ENCODE results near the gene HS1BP3. TPM values are rescaled to one million over a fixed set of nuclear protein-coding genes. Genes with fewer than 3 reads are reported as not detected.

Gene HS1BP3
- total and polyA plus RNA-seq, 2 of the 4 experiments (the other 2 are of a cell fraction), result 9.0 to 14.8 TPM

- in situ Hi-C loops (cut with MboI; ENCODE audit: low sequenced_read_pairs) (no loop called here), intact Hi-C loops (cut with micrococcal nuclease) (no loop called here), dilution Hi-C loops (cut with HindIII; ENCODE audit: low sequenced_read_pairs, unreplicated experiment) (no loop called here)
- Histone ChIP-seq H3K79me1 (ENCODE audit: low read depth in 1 of 2, low read length in 2 of 2) (no peaks in the 10 kb centered on the region; a peak in 1 of 4 replicates), H2BK20ac (ENCODE audit: low read depth, low read length) (peak overlapping the region; percentile 94), H3K4ac (ENCODE audit: low read depth, low read length) (peak overlapping the region; percentile 95), H3K9me1 (ENCODE audit: insufficient read depth, low read length) (peaks cover 24% of the 10 kb centered on the region), H3K36me3 (ENCODE audit: control insufficient read depth, insufficient read depth, low read length) (no peaks in the 10 kb centered on the region), H3K27me3 (ENCODE audit: control insufficient read depth, insufficient read depth, low read length) (no peaks in the 10 kb centered on the region), H3K23ac (ENCODE audit: low read depth, low read length) (0 out of 2 replicates have a peak overlapping the region, but pooled peaks have one; percentile 5), H2AK9ac (replicated peaks; ENCODE audit: low read depth, low read length, poor library complexity) (peak overlapping the region; percentile 94), H2BK15ac (ENCODE audit: low read depth, low read length) (peak overlapping the region; percentile 88; the same call in 2 of the 3 replicates), H2BK5ac (ENCODE audit: low read depth, low read length, poor library complexity, severe bottlenecking) (peak overlapping the region; percentile 81), H3K4me2 (ENCODE audit: low read depth, low read length) (no peak overlapping the region), H3K4me1 (ENCODE audit: control insufficient read depth, insufficient read depth, low read length) (peaks cover 33% of the 10 kb centered on the region), H3K56ac (ENCODE audit: extremely low read depth, insufficient read depth, low read length) (no peak overlapping the region), H3K9me3 (ENCODE audit: control insufficient read depth, insufficient read depth, low read length) (no peaks in the 10 kb centered on the region), H2AK5ac (ENCODE audit: low read depth, low read length) (peak overlapping the region; percentile 100), H3K18ac (ENCODE audit: low read depth, low read length) (peak overlapping the region; percentile 25), H4K8ac (ENCODE audit: low read depth in 2 of 2, low read length in 2 of 2) (peak overlapping the region in 1 of 2 experiments; percentile 81; a peak in 1 of 4 replicates), H3K14ac (replicated peaks; ENCODE audit: low read depth, low read length) (peak overlapping the region; percentile 81), H4K5ac (ENCODE audit: low read depth, low read length) (peak overlapping the region; percentile 23; the same call in 1 of the 2 replicates), H2BK120ac (ENCODE audit: low read depth, low read length) (peak overlapping the region; percentile 97), H2AFZ (replicated peaks; ENCODE audit: low read length, poor library complexity) (peak overlapping the region; percentile 83), H3K9ac (ENCODE audit: low read depth, low read length) (no peak overlapping the region), H4K20me1 (ENCODE audit: insufficient read depth, low read length) (no peaks in the 10 kb centered on the region), H3K4me3 (ENCODE audit: insufficient read depth, low read depth, low read length) (no peak overlapping the region), H4K91ac (ENCODE audit: insufficient read depth, low read depth, low read length) (peak overlapping the region; percentile 97), H3K27ac (ENCODE audit: insufficient read depth, low read length) (no peak overlapping the region; the same call in 1 of the 2 replicates)
- BruUV-seq (replicated peaks), result no TSS peak
- 56% methylated on average over 4 of the region's 12 CpGs; no CpG with 5 or more reads in 1 of the 2 experiments for WGBS, 2 experiments (ENCODE audit: extremely low coverage in 2 of 2, insufficient read length in 1 of 2)
- ATAC-seq (ENCODE audit: low read depth) (0 out of 2 replicates have a peak, but pooled peaks have one; percentile 4), DNase-seq (peak; percentile 85)
- POLR2A ChIA-PET (ENCODE audit: unreplicated experiment), result no interaction called here
- CTCF ChIA-PET, result interaction anchor here (1.0 kb wide), 2 partner anchors 15 to 21 kb away, joined by 3 read pairs; no protein-coding TSS in a partner anchor
- TF ChIP-seq USF2 (IDR thresholded peaks at IDR 0.05; ENCODE audit: low read depth, low read length), result peak; percentile 49
- TF ChIP-seq MAZ (IDR thresholded peaks at IDR 0.05; ENCODE audit: borderline replicate concordance, low read depth, low read length), result 0 out of 2 replicates have a peak, but pooled peaks have one; percentile 34
- peak; percentile 73 for TF ChIP-seq BHLHE40 (IDR thresholded peaks at IDR 0.05; ENCODE audit: low read depth, low read length)
- 0 out of 2 replicates have a peak, but pooled peaks have one; percentile 33 for TF ChIP-seq FOS (IDR thresholded peaks at IDR 0.05; ENCODE audit: low read depth, low read length)
- TF ChIP-seq CTCF (conservative IDR thresholded peaks at IDR 0.05; ENCODE audit: low read depth, low read length), result no peak
- TF ChIP-seq, protein P1, sequence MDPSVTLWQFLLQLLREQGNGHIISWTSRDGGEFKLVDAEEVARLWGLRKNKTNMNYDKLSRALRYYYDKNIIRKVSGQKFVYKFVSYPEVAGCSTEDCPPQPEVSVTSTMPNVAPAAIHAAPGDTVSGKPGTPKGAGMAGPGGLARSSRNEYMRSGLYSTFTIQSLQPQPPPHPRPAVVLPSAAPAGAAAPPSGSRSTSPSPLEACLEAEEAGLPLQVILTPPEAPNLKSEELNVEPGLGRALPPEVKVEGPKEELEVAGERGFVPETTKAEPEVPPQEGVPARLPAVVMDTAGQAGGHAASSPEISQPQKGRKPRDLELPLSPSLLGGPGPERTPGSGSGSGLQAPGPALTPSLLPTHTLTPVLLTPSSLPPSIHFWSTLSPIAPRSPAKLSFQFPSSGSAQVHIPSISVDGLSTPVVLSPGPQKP (IDR thresholded peaks at IDR 0.05; ENCODE audit: borderline replicate concordance, low read depth, low read length), result no peak
- TF ChIP-seq NFE2L2 (IDR thresholded peaks at IDR 0.05; ENCODE audit: low read depth, low read length), result peak; percentile 34; the same call in 1 of the 2 replicates
- peak; percentile 8; the same call in 1 of the 2 replicates for TF ChIP-seq CEBPB (IDR thresholded peaks at IDR 0.05; ENCODE audit: low read depth, low read length)
- no peak for TF ChIP-seq MXI1 (IDR thresholded peaks at IDR 0.05; ENCODE audit: borderline replicate concordance, low read depth, low read length)
- TF ChIP-seq POLR2A (IDR thresholded peaks at IDR 0.05; ENCODE audit: low read depth, low read length), result no peak
- no peak for TF ChIP-seq RFX5 (IDR thresholded peaks at IDR 0.05; ENCODE audit: low read depth, low read length)
- TF ChIP-seq RCOR1 (IDR thresholded peaks at IDR 0.05; ENCODE audit: insufficient replicate concordance, low read length), result peak; percentile 83
- no peak for TF ChIP-seq CHD1 (IDR thresholded peaks at IDR 0.05; ENCODE audit: low read depth, low read length)
- no peak for TF ChIP-seq RAD21 (IDR thresholded peaks at IDR 0.05; ENCODE audit: low read length)
These were observed 73.2 kb downstream of the HS1BP3 start for GRCh38 chr2:20577495-20578235.
